ENCODE results near the gene NT5DC1.

DNA sequence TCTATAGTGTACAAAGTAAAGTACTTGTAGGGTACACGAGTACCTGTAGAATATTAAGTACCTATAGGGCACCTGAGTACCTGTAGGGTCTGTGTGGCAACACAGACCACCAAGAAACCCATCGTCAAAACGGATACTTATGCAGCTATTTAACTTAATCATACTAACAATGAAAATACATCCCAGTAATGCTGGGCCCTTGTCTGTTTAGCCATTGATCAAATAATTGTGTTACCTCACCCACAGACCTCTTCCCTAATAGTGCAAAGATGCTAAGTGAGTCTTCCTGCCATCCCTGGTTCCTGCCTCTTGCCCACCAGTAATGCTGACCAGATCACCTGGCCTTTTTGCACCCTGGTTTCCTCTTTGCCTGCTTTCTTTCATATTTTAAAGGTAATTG lies 32.8 kb downstream of the NT5DC1 start:
- TF ChIP-seq ZNF366 (tag by site-specific recombination; conservative IDR thresholded peaks at IDR 0.05), result no peak
- TF ChIP-seq, protein P1, sequence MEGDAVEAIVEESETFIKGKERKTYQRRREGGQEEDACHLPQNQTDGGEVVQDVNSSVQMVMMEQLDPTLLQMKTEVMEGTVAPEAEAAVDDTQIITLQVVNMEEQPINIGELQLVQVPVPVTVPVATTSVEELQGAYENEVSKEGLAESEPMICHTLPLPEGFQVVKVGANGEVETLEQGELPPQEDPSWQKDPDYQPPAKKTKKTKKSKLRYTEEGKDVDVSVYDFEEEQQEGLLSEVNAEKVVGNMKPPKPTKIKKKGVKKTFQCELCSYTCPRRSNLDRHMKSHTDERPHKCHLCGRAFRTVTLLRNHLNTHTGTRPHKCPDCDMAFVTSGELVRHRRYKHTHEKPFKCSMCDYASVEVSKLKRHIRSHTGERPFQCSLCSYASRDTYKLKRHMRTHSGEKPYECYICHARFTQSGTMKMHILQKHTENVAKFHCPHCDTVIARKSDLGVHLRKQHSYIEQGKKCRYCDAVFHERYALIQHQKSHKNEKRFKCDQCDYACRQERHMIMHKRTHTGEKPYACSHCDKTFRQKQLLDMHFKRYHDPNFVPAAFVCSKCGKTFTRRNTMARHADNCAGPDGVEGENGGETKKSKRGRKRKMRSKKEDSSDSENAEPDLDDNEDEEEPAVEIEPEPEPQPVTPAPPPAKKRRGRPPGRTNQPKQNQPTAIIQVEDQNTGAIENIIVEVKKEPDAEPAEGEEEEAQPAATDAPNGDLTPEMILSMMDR (tag by site-specific recombination; IDR thresholded peaks at IDR 0.05), result no peak
- no peak for TF ChIP-seq ZFHX2 (tag by site-specific recombination; conservative IDR thresholded peaks at IDR 0.05)
- TF ChIP-seq, protein P2, sequence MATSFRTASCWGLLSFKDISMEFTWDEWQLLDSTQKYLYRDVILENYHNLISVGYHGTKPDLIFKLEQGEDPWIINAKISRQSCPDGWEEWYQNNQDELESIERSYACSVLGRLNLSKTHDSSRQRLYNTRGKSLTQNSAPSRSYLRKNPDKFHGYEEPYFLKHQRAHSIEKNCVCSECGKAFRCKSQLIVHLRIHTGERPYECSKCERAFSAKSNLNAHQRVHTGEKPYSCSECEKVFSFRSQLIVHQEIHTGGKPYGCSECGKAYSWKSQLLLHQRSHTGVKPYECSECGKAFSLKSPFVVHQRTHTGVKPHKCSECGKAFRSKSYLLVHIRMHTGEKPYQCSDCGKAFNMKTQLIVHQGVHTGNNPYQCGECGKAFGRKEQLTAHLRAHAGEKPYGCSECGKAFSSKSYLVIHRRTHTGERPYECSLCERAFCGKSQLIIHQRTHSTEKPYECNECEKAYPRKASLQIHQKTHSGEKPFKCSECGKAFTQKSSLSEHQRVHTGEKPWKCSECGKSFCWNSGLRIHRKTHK (tag by site-specific recombination; IDR thresholded peaks at IDR 0.05), result no peak
- TF ChIP-seq, protein P3, sequence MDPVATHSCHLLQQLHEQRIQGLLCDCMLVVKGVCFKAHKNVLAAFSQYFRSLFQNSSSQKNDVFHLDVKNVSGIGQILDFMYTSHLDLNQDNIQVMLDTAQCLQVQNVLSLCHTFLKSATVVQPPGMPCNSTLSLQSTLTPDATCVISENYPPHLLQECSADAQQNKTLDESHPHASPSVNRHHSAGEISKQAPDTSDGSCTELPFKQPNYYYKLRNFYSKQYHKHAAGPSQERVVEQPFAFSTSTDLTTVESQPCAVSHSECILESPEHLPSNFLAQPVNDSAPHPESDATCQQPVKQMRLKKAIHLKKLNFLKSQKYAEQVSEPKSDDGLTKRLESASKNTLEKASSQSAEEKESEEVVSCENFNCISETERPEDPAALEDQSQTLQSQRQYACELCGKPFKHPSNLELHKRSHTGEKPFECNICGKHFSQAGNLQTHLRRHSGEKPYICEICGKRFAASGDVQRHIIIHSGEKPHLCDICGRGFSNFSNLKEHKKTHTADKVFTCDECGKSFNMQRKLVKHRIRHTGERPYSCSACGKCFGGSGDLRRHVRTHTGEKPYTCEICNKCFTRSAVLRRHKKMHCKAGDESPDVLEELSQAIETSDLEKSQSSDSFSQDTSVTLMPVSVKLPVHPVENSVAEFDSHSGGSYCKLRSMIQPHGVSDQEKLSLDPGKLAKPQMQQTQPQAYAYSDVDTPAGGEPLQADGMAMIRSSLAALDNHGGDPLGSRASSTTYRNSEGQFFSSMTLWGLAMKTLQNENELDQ (tag by site-specific recombination; IDR thresholded peaks at IDR 0.05; ENCODE audit: low read depth), result no peak
- no peak for TF ChIP-seq MEIS1 (CRISPR knock-in tag; IDR thresholded peaks at IDR 0.05; ENCODE audit: borderline replicate concordance)
- no peak for TF ChIP-seq YY1 (tag by site-specific recombination; IDR thresholded peaks at IDR 0.05)
- TF ChIP-seq ZNF792 (tag by site-specific recombination; IDR thresholded peaks at IDR 0.05), result no peak
- no peak for TF ChIP-seq ZNF654 (tag by site-specific recombination; IDR thresholded peaks at IDR 0.05; ENCODE audit: low read depth)
- TF ChIP-seq ZFP3 (tag by site-specific recombination; IDR thresholded peaks at IDR 0.05; ENCODE audit: low read depth), result no peak
- no peak for TF ChIP-seq ZNF133 (tag by site-specific recombination; IDR thresholded peaks at IDR 0.05)
- TF ChIP-seq, protein P4, sequence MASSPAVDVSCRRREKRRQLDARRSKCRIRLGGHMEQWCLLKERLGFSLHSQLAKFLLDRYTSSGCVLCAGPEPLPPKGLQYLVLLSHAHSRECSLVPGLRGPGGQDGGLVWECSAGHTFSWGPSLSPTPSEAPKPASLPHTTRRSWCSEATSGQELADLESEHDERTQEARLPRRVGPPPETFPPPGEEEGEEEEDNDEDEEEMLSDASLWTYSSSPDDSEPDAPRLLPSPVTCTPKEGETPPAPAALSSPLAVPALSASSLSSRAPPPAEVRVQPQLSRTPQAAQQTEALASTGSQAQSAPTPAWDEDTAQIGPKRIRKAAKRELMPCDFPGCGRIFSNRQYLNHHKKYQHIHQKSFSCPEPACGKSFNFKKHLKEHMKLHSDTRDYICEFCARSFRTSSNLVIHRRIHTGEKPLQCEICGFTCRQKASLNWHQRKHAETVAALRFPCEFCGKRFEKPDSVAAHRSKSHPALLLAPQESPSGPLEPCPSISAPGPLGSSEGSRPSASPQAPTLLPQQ (tag by site-specific recombination; IDR thresholded peaks at IDR 0.05), result no peak
